Measurements from ENCODE around the gene ITIH3.

The ITIH3 gene

GRCh38 chr3:52847726-52848125 is 53.1 kb downstream of the ITIH3 start:
- no peaks in the 10 kb centered on the region for H3K4me1 Mint-ChIP-seq
- H3K9me3 Mint-ChIP-seq = no peaks in the 10 kb centered on the region
- H3K36me3 Mint-ChIP-seq (ENCODE audit: insufficient read depth) = peaks cover 12% of the 10 kb centered on the region
- no peak overlapping the region for H3K4me3 Mint-ChIP-seq
- H3K27ac Mint-ChIP-seq (ENCODE audit: low read depth) = no peak overlapping the region
- DNase-seq (ENCODE audit: low spot score in 2 of 2) = no peak
- no peaks in the 10 kb centered on the region for H3K27me3 Mint-ChIP-seq
- ATAC-seq (replicated peaks; ENCODE audit: extremely low read depth, poor library complexity, severe bottlenecking) = no peak

GRCh38 chr3:52848617-52849016 is 54.0 kb downstream of the ITIH3 start:
- Mint-ChIP-seq H3K27ac (ENCODE audit: low read depth) (no peak overlapping the region), H3K4me1 (no peaks in the 10 kb centered on the region), H3K9me3 (no peaks in the 10 kb centered on the region), H3K4me3 (no peak overlapping the region), H3K27me3 (no peaks in the 10 kb centered on the region), H3K36me3 (ENCODE audit: insufficient read depth) (peaks cover 14% of the 10 kb centered on the region)
- no peak for ATAC-seq (replicated peaks; ENCODE audit: extremely low read depth, poor library complexity, severe bottlenecking)
- no peak for DNase-seq (ENCODE audit: low spot score in 2 of 2)

GRCh38 chr3:52849656-52850055 is 55.1 kb downstream of the ITIH3 start:
- ATAC-seq (replicated peaks; ENCODE audit: extremely low read depth, poor library complexity, severe bottlenecking) (no peak), DNase-seq (ENCODE audit: low spot score in 2 of 2) (no peak)
- Mint-ChIP-seq H3K9me3 (no peaks in the 10 kb centered on the region), H3K27me3 (no peaks in the 10 kb centered on the region), H3K4me3 (no peak overlapping the region), H3K4me1 (no peaks in the 10 kb centered on the region), H3K36me3 (ENCODE audit: insufficient read depth) (peaks cover 16% of the 10 kb centered on the region), H3K27ac (ENCODE audit: low read depth) (no peak overlapping the region)

- Mint-ChIP-seq H3K36me3 (ENCODE audit: insufficient read depth) (peaks cover 13% of the 10 kb centered on the region), H3K27me3 (no peaks in the 10 kb centered on the region), H3K4me1 (peaks cover 6% of the 10 kb centered on the region), H3K9me3 (no peaks in the 10 kb centered on the region), H3K27ac (ENCODE audit: low read depth) (no peak overlapping the region), H3K4me3 (no peak overlapping the region)
- DNase-seq (ENCODE audit: low spot score in 2 of 2) (no peak), ATAC-seq (replicated peaks; ENCODE audit: extremely low read depth, poor library complexity, severe bottlenecking) (no peak)
These were observed 56.8 kb downstream of the ITIH3 start for GRCh38 chr3:52851348-52851747.

- ATAC-seq (replicated peaks; ENCODE audit: extremely low read depth, poor library complexity, severe bottlenecking) (no peak), DNase-seq (ENCODE audit: low spot score in 2 of 2) (no peak)
- no peak overlapping the region for H3K27ac Mint-ChIP-seq (ENCODE audit: low read depth)
- no peaks in the 10 kb centered on the region for H3K9me3 Mint-ChIP-seq
- H3K27me3 Mint-ChIP-seq = no peaks in the 10 kb centered on the region
- H3K4me3 Mint-ChIP-seq = no peak overlapping the region
- H3K36me3 Mint-ChIP-seq (ENCODE audit: insufficient read depth) = peaks cover 14% of the 10 kb centered on the region
- H3K4me1 Mint-ChIP-seq = peaks cover 6% of the 10 kb centered on the region
These were observed 57.8 kb downstream of the ITIH3 start for GRCh38 chr3:52852419-52852818.

- no peak overlapping the region for H3K27ac Mint-ChIP-seq (ENCODE audit: low read depth)
- peaks cover 6% of the 10 kb centered on the region for H3K4me1 Mint-ChIP-seq
- ATAC-seq (replicated peaks; ENCODE audit: extremely low read depth, poor library complexity, severe bottlenecking) = no peak
- peaks cover 13% of the 10 kb centered on the region for H3K36me3 Mint-ChIP-seq (ENCODE audit: insufficient read depth)
- H3K9me3 Mint-ChIP-seq = no peaks in the 10 kb centered on the region
- no peak overlapping the region for H3K4me3 Mint-ChIP-seq
- no peak for DNase-seq (ENCODE audit: low spot score in 2 of 2)
- no peaks in the 10 kb centered on the region for H3K27me3 Mint-ChIP-seq
These were observed 59.4 kb downstream of the ITIH3 start for GRCh38 chr3:52854013-52854412.

GRCh38 chr3:52856666-52857065 is 62.1 kb downstream of the ITIH3 start:
- ATAC-seq (replicated peaks; ENCODE audit: extremely low read depth, poor library complexity, severe bottlenecking) (no peak), DNase-seq (ENCODE audit: low spot score in 2 of 2) (no peak)
- H3K9me3 Mint-ChIP-seq = no peaks in the 10 kb centered on the region
- peaks cover 11% of the 10 kb centered on the region for H3K36me3 Mint-ChIP-seq (ENCODE audit: insufficient read depth)
- no peaks in the 10 kb centered on the region for H3K27me3 Mint-ChIP-seq
- H3K4me1 Mint-ChIP-seq = peaks cover 15% of the 10 kb centered on the region
- H3K27ac Mint-ChIP-seq (ENCODE audit: low read depth) = no peak overlapping the region
- no peak overlapping the region for H3K4me3 Mint-ChIP-seq

- Mint-ChIP-seq H3K9me3 (no peaks in the 10 kb centered on the region), H3K36me3 (ENCODE audit: insufficient read depth) (peaks cover 8% of the 10 kb centered on the region), H3K4me3 (no peak overlapping the region), H3K27me3 (no peaks in the 10 kb centered on the region), H3K27ac (ENCODE audit: low read depth) (no peak overlapping the region), H3K4me1 (peaks cover 20% of the 10 kb centered on the region)
- no peak for DNase-seq (ENCODE audit: low spot score in 2 of 2)
- no peak for ATAC-seq (replicated peaks; ENCODE audit: extremely low read depth, poor library complexity, severe bottlenecking)
These were observed 62.5 kb downstream of the ITIH3 start for GRCh38 chr3:52857133-52857532.

- no peak overlapping the region for H3K4me3 Mint-ChIP-seq
- DNase-seq (ENCODE audit: low spot score in 2 of 2) (no peak), ATAC-seq (replicated peaks; ENCODE audit: extremely low read depth, poor library complexity, severe bottlenecking) (no peak)
- peaks cover 7% of the 10 kb centered on the region for H3K36me3 Mint-ChIP-seq (ENCODE audit: insufficient read depth)
- no peaks in the 10 kb centered on the region for H3K9me3 Mint-ChIP-seq
- no peak overlapping the region for H3K27ac Mint-ChIP-seq (ENCODE audit: low read depth)
- peaks cover 27% of the 10 kb centered on the region for H3K4me1 Mint-ChIP-seq
- no peaks in the 10 kb centered on the region for H3K27me3 Mint-ChIP-seq
These were observed 63.3 kb downstream of the ITIH3 start for GRCh38 chr3:52857864-52858263.

Measured in central memory CD8-positive, alpha-beta T cell (primary cell).